H1 (cell line): ENCODE data around the gene SRPK3. TPM values are rescaled to one million over a fixed set of nuclear protein-coding genes. Genes with fewer than 3 reads are reported as not detected.

ENCODE experiments used
- CTCF ChIA-PET: fragments of 300-600 bp; sonication (Branson Sonifier 250); formaldehyde crosslinking; loops from one replicate; lab custom pipeline; 2021; ENCODE audit not compliant: partially characterized antibody; lab: Charles Lee
- POLR2A ChIA-PET: fragments of 300-600 bp; sonication (Branson Sonifier 250); formaldehyde crosslinking; loops from one replicate; lab custom pipeline; 2021; ENCODE audit warnings: inconsistent platforms; ENCODE audit not compliant: partially characterized antibody; lab: Charles Lee
- DNase-seq, 2 experiments: peaks; one replicate each; pipeline versions ENCODE4 v3.0.0 to v3.0.0-alpha.2; 2010 to 2022; ENCODE audit warnings: low spot score in 2 of 2, low read depth in 1 of 2, mixed read lengths in 1 of 2
- FAIRE-seq: peaks from 2 replicates; lab custom pipeline; 2011; peaks lifted over from hg19 to GRCh38; lab: Jason Lieb, UNC
- H2AFZ ChIP-seq: 2 replicates; pipeline ENCODE4 v1.8.1; 2012; ENCODE audit warnings: low read length, inconsistent platforms
- H2AK5ac ChIP-seq: 2 replicates; pipeline ENCODE4 v1.6.1; 2013; ENCODE audit warnings: low read depth, low read length
- H2BK120ac ChIP-seq: replicated peaks from 2 replicates; pipeline ENCODE3; 2013; ENCODE audit warnings: low read depth, low read length, inconsistent platforms
- H2BK12ac ChIP-seq: 2 replicates; pipeline ENCODE4 v1.6.1; 2013; ENCODE audit warnings: low read depth, low read length
- H2BK15ac ChIP-seq: 2 replicates; pipeline ENCODE4 v1.6.1; 2013; ENCODE audit warnings: low read length
- H2BK20ac ChIP-seq: 2 replicates; pipeline ENCODE4 v1.6.1; 2013; ENCODE audit warnings: low read length
- H2BK5ac ChIP-seq: 2 replicates; pipeline ENCODE4 v1.6.1; 2013; ENCODE audit warnings: low read depth, low read length
- H3K14ac ChIP-seq: 2 replicates; pipeline ENCODE4 v1.6.1; 2013; ENCODE audit warnings: inconsistent platforms; ENCODE audit not compliant: insufficient read length
- H3K18ac ChIP-seq: 2 replicates; pipeline ENCODE4 v1.6.1; 2013; ENCODE audit warnings: low read length; ENCODE audit errors: extremely low read depth
- H3K23ac ChIP-seq: 2 replicates; pipeline ENCODE4 v1.6.1; 2013; ENCODE audit warnings: inconsistent platforms; ENCODE audit not compliant: insufficient read length
- H3K23me2 ChIP-seq: 2 replicates; pipeline ENCODE4 v1.6.1; 2013; ENCODE audit warnings: low read depth, low read length
- H3K27ac ChIP-seq: 2 replicates; pipeline ENCODE4 v1.6.1; 2011; ENCODE audit warnings: low read depth, low read length, inconsistent platforms
- H3K27me3 ChIP-seq, 4 experiments: replicated peaks in 1 of 4; 1 replicate in 1 of 4; 2 replicates in 3 of 4; pipeline versions ENCODE4 v1.6.1 to v1.8.1; 2011 to 2013; ENCODE audit warnings: low read length in 3 of 4, mild to moderate bottlenecking in 3 of 4, inconsistent platforms in 2 of 4, mixed read lengths in 2 of 4, moderate library complexity in 1 of 4; ENCODE audit not compliant: control insufficient read depth in 3 of 4, insufficient read depth in 3 of 4; ENCODE audit errors: extremely low read depth in 1 of 4
- H3K36me3 ChIP-seq, 4 experiments: 2 replicates each; pipeline versions ENCODE4 v1.6.1 to v1.8.1; 2011 to 2013; ENCODE audit warnings: mild to moderate bottlenecking in 4 of 4, low read length in 3 of 4, moderate library complexity in 2 of 4, control low read depth in 1 of 4, inconsistent platforms in 1 of 4; ENCODE audit not compliant: insufficient read depth in 4 of 4, control insufficient read depth in 2 of 4
- H3K4ac ChIP-seq: replicated peaks from 2 replicates; pipeline ENCODE3; 2013; ENCODE audit warnings: low read length, low read depth, mixed read lengths, inconsistent platforms; ENCODE audit not compliant: insufficient read length
- H3K4me1 ChIP-seq, 4 experiments: replicated peaks in 1 of 4; 1 replicate in 1 of 4; 2 replicates in 3 of 4; pipeline versions ENCODE4 v1.6.1 to v1.8.1; 2011 to 2013; ENCODE audit warnings: low read length in 3 of 4, inconsistent platforms in 2 of 4, mixed read lengths in 1 of 4; ENCODE audit not compliant: insufficient read depth in 4 of 4, control insufficient read depth in 3 of 4
- H3K4me2 ChIP-seq, 2 experiments: 2 replicates each; pipeline versions ENCODE4 v1.6.1 to v1.8.1; 2011 to 2013; ENCODE audit warnings: low read depth in 2 of 2, low read length in 2 of 2, control low read depth in 1 of 2, inconsistent platforms in 1 of 2, mild to moderate bottlenecking in 1 of 2; ENCODE audit not compliant: insufficient read depth in 1 of 2
- H3K4me3 ChIP-seq, 4 experiments: fragments of 200-600, 300-600 bp in 1 of 4; sonication (generic), shearing (Covaris generic), sonication (Bioruptor Twin) in 1 of 4; 2 replicates each; pipeline versions ENCODE4 v1.5.1 to v1.8.1; 2011 to 2016; ENCODE audit warnings: low read length in 4 of 4, low read depth in 3 of 4, control low read depth in 2 of 4, inconsistent platforms in 2 of 4, mild to moderate bottlenecking in 2 of 4, mixed read lengths in 1 of 4, moderate library complexity in 1 of 4; ENCODE audit not compliant: insufficient read depth in 2 of 4; ENCODE audit errors: extremely low read depth in 1 of 4
- H3K56ac ChIP-seq: replicated peaks from 2 replicates; pipeline ENCODE3; 2013; ENCODE audit warnings: low read depth, mild to moderate bottlenecking, mixed read lengths, low read length, inconsistent platforms; ENCODE audit not compliant: insufficient read length
- H3K79me1 ChIP-seq: 2 replicates; pipeline ENCODE4 v1.6.1; 2013; ENCODE audit warnings: low read depth, low read length, control low read depth
- H3K79me2 ChIP-seq, 2 experiments: 2 replicates each; pipeline versions ENCODE4 v1.6.1 to v1.8.1; 2012 to 2013; ENCODE audit warnings: low read length in 2 of 2, mild to moderate bottlenecking in 2 of 2, inconsistent platforms in 1 of 2; ENCODE audit not compliant: insufficient read depth in 2 of 2, control insufficient read depth in 1 of 2
- H3K9ac ChIP-seq, 4 experiments: replicated peaks in 1 of 4; 1 replicate in 1 of 4; 2 replicates in 3 of 4; pipeline versions ENCODE4 v1.6.1 to v1.8.1; 2011 to 2013; ENCODE audit warnings: low read depth in 3 of 4, low read length in 3 of 4, control low read depth in 2 of 4, mild to moderate bottlenecking in 2 of 4, moderate library complexity in 2 of 4, inconsistent platforms in 1 of 4; ENCODE audit errors: extremely low read depth in 1 of 4
- H3K9me3 ChIP-seq, 2 experiments: 2 replicates each; pipeline versions ENCODE4 v1.6.1 to v1.8.1; 2012 to 2013; ENCODE audit warnings: mild to moderate bottlenecking in 2 of 2, moderate library complexity in 2 of 2, control low read depth in 1 of 2, inconsistent platforms in 1 of 2, low read depth in 1 of 2, low read length in 1 of 2, mixed read lengths in 1 of 2; ENCODE audit not compliant: insufficient read depth in 2 of 2
- H4K20me1 ChIP-seq, 2 experiments: replicated peaks in 1 of 2; 2 replicates each; pipeline versions ENCODE3 to v1.8.1; 2011 to 2013; ENCODE audit warnings: inconsistent platforms in 2 of 2, low read length in 2 of 2, mild to moderate bottlenecking in 1 of 2; ENCODE audit not compliant: insufficient read depth in 2 of 2, control insufficient read depth in 1 of 2
- H4K5ac ChIP-seq: 2 replicates; pipeline ENCODE4 v1.6.1; 2013; ENCODE audit warnings: low read length, low read depth, mixed read lengths, inconsistent platforms; ENCODE audit not compliant: insufficient read length
- H4K8ac ChIP-seq: 2 replicates; pipeline ENCODE4 v1.8.0; 2013; ENCODE audit warnings: mild to moderate bottlenecking, moderate library complexity, low read length, inconsistent platforms; ENCODE audit not compliant: insufficient read depth; ENCODE audit errors: extremely low read depth
- H4K91ac ChIP-seq: replicated peaks from 2 replicates; pipeline ENCODE3; 2013; ENCODE audit warnings: low read length, mixed read lengths, inconsistent platforms; ENCODE audit not compliant: insufficient read length
- EP300 ChIP-seq, 2 experiments: IDR thresholded peaks; 1 replicate in 1 of 2; 2 replicates in 1 of 2; pipeline ENCODE4 v1.6.1; 2011 to 2012; ENCODE audit warnings: low read depth in 2 of 2, low read length in 2 of 2, mild to moderate bottlenecking in 2 of 2, borderline replicate concordance in 1 of 2, inconsistent platforms in 1 of 2, moderate library complexity in 1 of 2
- KDM1A ChIP-seq: fragments of 200-600, 300-600 bp; sonication (generic); IDR thresholded peaks from 2 replicates; pipeline ENCODE4 v1.7.1; 2016; ENCODE audit warnings: mild to moderate bottlenecking, low read length, borderline replicate concordance
- RAD21 ChIP-seq, 2 experiments: IDR thresholded peaks in 1 of 2; conservative IDR thresholded peaks in 1 of 2; 2 replicates each; pipeline ENCODE4 v1.6.1; 2011; ENCODE audit warnings: low read depth in 2 of 2, low read length in 2 of 2, improper control_type of control experiment in 1 of 2, inconsistent platforms in 1 of 2, mild to moderate bottlenecking in 1 of 2, moderate library complexity in 1 of 2
- RNF2 ChIP-seq: fragments of 200-900, 300-1000 bp; sonication (generic); IDR thresholded peaks from 2 replicates; pipeline ENCODE4 v1.7.1; 2016; ENCODE audit warnings: borderline replicate concordance, low read depth, mild to moderate bottlenecking, antibody characterized with exemption, low read length; ENCODE audit not compliant: poor library complexity, severe bottlenecking; ENCODE audit errors: missing control alignments
- WGBS, 2 experiments: shearing (Covaris generic) in 1 of 2; methylation state at CpG; one replicate each; pipeline versions ENCODE4 v1.1.6 to v1.1.7; 2013 to 2015; ENCODE audit warnings: low lambda C conversion rate in 2 of 2, mixed read lengths in 2 of 2, inconsistent platforms in 1 of 2, low coverage in 1 of 2, missing lambda C conversion rate in 1 of 2; ENCODE audit not compliant: insufficient replicate concordance in 2 of 2, insufficient coverage in 1 of 2, insufficient read length in 1 of 2; ENCODE audit errors: extremely low coverage in 1 of 2, missing lambda C conversion rate in 1 of 2; 5-methylcytosine and 5-hydroxymethylcytosine counted together
- polyA plus RNA-seq, 7 experiments: library from polyadenylated mRNA; depleted of rRNA in 3 of 7; stranded (reverse) in 5 of 7; unstranded in 2 of 7; fragments of >200 nt in 5 of 7; fragments of 200-250 nt in 2 of 7; gene quantifications; 1 replicate in 5 of 7; 2 replicates in 1 of 7; 4 replicates in 1 of 7; pipeline versions ENCODE4 v1.2.1 to v1.2.3, GENCODE V29; 2011 to 2013; ENCODE audit warnings: missing spikeins in 2 of 7, mixed read lengths in 2 of 7
- total RNA-seq: library from RNA; stranded (reverse); fragmentation: NEBNext Ultra II Directional; extraction: Animal tissue kit (Norgen Biotek cat#: 25700); gene quantifications from 2 replicates; pipeline ENCODE4 v1.2.1, GENCODE V29; 2021

Gene SRPK3
- total and polyA plus RNA-seq, 2 of the 8 experiments (the other 6 are each of a cell fraction or from before 2014, with no cell fraction given), result not detected

DNA sequence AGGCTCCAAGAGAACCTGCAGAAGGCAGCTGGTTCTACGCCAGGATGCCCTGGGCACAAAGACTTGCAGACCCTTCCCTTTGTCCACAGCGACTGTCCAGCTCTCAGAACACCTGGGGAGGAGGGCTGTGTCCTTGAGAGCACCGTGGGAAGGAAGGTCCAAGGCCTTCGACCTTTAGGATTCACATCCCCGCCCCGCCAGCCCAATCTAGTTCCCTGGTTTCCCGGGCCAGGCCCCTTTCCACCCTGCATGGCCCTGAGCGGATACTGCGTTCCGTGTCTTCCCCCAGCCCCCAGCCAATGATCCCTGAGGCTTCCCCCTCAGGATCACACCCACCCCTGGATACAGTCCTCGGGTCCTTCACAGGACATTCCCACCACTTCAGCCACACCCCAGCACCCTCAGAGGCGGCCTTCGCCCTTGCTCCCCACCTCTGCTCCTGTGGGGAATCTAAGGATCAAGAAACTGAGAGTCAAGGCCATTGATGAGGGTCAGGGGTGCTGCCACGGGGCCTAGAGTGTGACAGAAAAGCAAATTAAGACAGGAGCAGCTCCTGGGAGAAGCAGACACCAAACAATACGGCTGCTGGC is 47.1 kb upstream of the SRPK3 start:
- TF ChIP-seq RNF2 (no peak), EP300 (IDR thresholded peaks at IDR 0.05; ENCODE audit: borderline replicate concordance in 1 of 2, low read depth in 2 of 2, low read length in 2 of 2) (no peak), KDM1A (no peak), RAD21 (IDR thresholded peaks at IDR 0.05 in 1 of 2, conservative IDR thresholded peaks at IDR 0.05 in 1 of 2; ENCODE audit: low read depth in 2 of 2, low read length in 2 of 2) (no peak)
- TF ChIP-seq, all 59 proteins: peak for 0
- Histone ChIP-seq H3K14ac (no peak overlapping the region), H3K18ac (no peak overlapping the region), H4K5ac (no peak overlapping the region), H2BK15ac (no peak overlapping the region), H3K27ac (no peak overlapping the region), H3K9me3 (no peaks in the 10 kb centered on the region), H3K23ac (no peak overlapping the region), H3K79me1 (no peaks in the 10 kb centered on the region), H3K56ac (no peak overlapping the region), H3K4me3 (no peak overlapping the region), H3K4ac (no peak overlapping the region), H3K9ac (no peak overlapping the region), H3K27me3 (no peaks in the 10 kb centered on the region), H4K91ac (no peak overlapping the region), H4K8ac (no peak overlapping the region), H2BK120ac (no peak overlapping the region), H3K4me1 (peaks cover 0 to 4% (median 0%) of the 10 kb centered on the region in 4 experiments; a peak in 3 of 7 replicates), H2BK12ac (no peak overlapping the region), H3K79me2 (no peaks in the 10 kb centered on the region), H3K23me2 (no peaks in the 10 kb centered on the region), H2AK5ac (no peak overlapping the region), H3K36me3 (no peaks in the 10 kb centered on the region), H2AFZ (no peak overlapping the region), H4K20me1 (no peaks in the 10 kb centered on the region), H2BK20ac (no peak overlapping the region), H3K4me2 (no peak overlapping the region), H2BK5ac (no peak overlapping the region)
- FAIRE-seq, result no peak
- ChIA-PET POLR2A (interaction anchor here (1.0 to 2.4 kb wide), 2 partner anchors 14 to 114 kb away, joined by 3 to 5 read pairs; no protein-coding TSS in a partner anchor), CTCF (interaction anchor here (0.6 kb wide), 1 partner anchor 72 kb away, joined by 3 read pairs; no protein-coding TSS in a partner anchor)
- 93% methylated on average over 3 of the region's 15 CpGs; no CpG with 5 or more reads in 1 of the 2 experiments for WGBS, 2 experiments
- DNase-seq, result no peak
